ENCODE data around the gene ENGASE. TPM values are rescaled to one million over a fixed set of nuclear protein-coding genes. Genes with fewer than 3 reads are reported as not detected.

Gene ENGASE
- polyA plus RNA-seq, 5 donors = 21.1 to 41.6 (median 31.5) TPM

DNA sequence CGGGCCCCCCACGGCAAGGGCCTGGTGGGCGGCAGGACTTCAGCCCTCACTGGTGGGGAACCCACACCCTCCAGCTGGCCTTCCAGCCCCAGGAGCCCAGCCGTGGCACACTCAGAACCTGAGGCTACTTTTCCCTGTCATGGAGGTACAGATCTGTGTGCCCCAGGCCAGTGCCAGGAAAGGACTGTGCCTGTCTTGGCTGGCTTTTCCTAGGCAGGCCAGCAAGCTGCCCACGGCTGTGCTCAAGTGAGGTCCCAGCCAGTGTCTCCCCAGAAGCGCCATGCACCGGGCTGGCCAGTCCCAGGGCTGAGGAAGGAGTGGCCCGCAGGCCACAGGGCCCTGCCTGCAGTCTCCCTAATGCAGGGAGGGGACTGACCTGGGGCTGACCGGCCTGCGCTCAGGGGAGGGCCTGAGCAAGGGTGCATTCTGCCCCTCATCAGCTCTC lies 16.6 kb downstream of the ENGASE start:
- DNase-seq = no peak

DNA sequence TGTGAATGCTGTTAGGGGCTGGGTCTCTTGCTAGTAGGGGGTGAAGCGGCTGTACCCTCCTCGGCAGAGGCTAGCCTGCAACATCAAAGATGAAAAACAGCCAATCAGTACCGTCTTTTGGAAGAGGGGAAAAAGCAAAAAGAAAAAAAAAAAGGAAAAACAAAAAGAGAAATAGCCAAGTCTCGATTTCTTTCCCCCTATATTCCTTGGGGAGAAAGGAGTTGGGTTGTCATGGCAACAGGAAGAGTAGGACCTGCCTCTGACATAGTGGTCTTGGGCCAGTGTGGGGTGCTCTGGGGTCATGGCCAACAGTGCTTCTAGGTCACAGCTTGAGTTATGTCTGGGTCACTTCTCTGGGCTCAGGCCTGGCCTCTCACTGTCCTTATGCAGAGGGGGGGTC lies 17.9 kb downstream of the ENGASE start:
- DNase-seq = no peak

DNA sequence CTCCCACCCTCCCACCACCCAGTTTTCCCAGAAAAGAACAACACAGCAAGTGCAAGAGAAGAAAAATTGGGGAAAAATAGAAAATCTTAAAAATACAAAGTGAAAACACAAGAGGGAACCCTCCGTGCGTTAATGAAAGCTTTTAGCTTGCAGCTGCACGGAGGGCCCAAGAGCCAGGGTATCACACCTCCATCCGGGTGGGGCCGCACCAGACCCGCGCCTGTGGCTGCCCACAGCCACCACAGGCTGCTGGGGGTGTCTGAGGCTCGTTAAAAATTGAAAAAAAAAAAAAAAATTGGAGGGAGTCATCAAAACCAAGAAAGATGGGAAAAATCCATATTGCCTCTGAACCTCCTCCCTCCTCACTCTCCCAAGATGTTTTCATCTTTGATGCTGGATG lies 18.6 kb downstream of the ENGASE start:
- no peak for DNase-seq

DNA sequence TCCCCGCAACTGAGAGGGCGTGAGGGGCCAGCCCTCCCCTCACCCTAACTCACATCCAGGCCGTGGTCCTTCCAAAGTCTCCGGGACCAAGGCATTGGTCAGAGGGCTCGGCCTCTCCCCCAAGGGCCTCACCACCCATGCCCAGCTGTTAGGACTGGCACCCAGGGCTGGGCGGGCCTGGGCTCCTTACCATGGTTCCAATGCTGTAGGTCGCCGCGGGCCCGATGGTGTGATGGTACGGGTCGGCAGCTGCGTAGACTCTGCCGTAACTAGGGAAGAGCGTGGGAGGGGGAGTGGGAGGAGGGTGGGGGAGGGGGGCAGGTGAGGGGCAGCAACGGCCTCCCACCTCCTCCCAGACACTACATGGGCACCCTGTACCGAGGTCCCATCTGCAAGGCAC lies 19.6 kb downstream of the ENGASE start:
- DNase-seq = no peak

DNA sequence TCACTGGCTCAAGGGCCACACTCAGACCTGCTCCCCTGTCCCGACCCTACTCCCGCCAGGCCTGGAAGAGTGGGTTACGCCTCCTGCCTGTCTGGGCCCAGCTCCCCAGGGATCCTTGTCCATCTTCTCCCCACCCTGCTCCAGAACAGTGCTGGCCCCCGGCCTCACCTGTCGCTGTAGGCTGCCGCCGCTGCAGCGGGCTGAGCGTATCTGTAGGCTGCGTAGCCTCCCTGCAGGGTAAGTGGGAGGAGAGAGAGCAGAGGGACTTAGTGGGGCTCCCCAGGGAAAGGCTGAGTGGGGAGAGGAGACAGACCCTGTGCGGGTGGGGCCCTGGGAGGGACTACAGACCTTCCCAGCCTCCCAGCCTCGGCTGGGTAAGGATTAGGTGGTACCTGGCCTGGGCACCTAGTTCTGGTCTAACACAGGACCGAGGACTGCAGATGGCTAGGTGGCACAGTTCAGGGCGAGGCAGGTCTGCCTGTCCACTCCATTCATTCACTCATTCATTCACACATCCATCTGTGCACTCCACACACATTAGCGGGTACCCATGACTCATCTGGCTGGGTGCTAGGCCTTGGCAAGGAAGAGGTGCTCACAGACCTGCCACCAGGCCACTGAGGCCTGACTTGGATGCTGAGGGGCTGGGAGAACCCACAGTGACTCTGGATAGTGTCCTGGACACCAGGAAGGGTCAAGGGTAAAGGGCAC lies 20.9 kb downstream of the ENGASE start:
- no peak for DNase-seq

DNA sequence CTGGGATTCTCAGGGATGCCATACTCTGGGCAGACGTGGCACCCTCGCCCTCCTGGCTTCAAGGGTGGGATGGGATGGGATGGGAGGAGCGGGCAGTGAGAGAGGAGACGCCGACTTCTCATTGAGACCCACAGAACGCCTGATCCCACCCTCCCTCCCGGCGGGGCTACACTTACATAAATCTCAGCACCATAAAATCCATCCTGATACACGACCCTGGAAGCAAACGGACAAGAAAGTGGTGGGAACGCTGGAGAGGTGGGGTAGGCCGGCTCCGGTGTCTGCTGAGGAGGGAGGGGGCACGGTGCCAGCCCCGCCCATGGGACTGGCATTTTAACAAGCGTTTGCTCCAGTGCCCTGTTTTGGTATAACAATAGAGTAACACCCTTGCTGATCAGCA lies 21.9 kb downstream of the ENGASE start:
- DNase-seq = no peak

DNA sequence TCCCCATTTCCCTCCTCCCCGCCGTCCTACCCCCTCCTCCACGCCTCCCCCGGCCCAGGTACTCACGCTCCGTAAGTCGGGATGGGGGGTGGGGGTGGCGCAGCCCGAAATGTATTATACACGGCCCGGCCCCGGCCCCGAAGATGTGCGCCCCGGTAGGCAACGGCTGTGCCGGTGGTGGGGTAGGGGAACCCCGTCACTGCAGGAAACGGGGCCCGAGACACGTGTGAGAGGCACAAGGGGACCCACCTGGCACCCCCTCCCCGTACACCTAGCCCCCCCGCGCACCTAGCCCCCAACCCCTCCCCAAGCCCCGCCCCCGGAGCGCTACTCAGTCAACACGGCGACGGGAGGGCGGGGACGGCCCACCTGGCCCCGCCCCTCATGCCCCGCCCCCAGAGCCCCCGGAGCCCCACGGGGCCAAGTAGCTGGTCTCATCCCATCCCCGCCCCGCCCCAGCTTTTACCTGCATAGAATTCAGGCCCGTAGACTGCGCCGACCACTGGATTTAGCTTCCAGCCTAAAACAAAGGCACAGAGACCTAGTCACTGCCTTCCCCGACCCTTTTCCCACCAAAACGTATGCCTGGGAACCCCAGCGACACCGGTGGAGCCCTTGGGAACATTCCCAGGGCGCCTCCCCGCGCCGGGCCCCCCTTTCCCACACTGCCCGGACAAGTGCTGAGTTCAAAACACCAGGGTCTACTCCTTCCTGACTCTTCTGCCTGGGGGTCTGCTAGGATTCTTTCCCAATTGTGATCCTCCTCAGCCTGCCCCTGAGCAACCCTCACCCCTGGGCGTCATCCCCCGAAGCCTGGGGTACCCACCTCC lies 22.8 kb downstream of the ENGASE start:
- no peak for DNase-seq

DNA sequence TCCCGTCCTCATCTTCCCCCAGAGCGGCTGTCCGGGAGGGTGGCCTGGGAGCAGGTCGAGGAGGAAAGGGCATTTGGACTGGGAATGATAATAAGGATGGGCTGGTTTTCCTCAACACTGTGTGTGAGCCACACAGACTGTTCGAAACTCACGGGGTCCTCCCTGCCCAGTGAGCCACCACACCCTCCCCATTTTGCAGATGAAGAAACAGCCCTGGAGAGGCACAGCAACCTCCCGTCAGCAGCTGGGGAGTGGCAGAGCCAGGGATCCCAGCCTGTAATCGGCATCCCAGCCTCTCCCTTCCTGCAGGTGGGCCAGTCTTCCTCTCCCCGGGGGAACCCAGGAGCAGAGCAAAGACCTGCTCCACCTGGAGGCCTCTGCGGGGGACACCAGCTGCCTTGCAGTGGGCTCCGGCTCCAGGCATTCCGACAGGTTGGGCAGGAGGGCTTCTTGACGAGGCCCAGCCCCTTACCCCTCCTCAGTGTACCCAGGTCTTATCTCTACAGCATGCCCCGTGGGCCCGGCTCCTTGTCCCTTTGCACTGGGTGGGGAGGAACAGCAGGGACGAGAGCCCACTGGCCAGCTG lies 23.8 kb downstream of the ENGASE start:
- DNase-seq = no peak

DNA sequence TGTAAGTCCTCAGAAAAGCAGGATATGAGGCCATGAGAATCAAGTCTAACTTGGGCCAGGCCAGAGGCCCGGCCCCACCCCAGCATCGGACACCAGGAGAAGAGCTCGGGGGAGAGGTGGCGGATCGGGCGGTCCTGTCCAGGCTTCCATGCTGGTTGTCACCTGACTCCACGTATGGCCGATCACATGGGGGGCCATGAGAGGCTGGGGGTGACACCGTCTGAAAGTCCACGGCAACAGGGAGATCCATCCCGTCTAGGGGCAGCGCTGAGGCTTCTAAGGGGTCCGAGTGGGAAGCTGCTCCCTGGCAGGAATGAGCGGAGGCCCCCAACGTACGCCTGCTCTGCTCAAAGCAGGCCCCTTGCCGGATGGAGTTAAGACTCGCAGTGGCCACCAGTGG lies 25.8 kb downstream of the ENGASE start:
- no peak for DNase-seq

DNA sequence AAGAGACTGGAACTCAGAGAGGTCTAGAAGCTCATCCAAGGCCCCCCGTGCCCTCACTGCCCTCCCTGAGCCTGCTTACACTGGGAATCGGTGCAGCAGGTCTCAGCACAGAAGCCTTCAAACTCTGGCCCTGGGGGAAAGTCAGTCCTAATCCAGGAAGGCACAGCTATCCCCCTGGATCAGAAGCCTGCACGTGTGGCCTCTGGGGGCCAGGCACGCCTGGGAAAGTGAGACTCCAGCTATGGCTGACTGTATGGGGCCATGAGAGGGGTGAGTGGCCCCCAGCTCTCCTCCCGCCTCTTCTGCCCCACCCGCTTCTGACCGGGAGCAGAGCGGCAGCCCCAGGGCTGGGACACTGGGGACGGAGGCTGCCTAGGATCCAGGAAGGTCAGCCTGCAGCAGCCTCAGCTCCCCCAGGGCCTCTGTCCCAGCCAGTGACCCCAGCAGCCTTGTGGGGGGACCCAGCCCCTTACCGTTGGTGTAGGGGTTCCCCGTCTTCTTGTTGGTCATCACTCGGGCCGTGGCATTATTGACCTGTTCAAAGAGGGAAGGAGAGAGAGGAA lies 26.6 kb downstream of the ENGASE start:
- DNase-seq = no peak

DNA sequence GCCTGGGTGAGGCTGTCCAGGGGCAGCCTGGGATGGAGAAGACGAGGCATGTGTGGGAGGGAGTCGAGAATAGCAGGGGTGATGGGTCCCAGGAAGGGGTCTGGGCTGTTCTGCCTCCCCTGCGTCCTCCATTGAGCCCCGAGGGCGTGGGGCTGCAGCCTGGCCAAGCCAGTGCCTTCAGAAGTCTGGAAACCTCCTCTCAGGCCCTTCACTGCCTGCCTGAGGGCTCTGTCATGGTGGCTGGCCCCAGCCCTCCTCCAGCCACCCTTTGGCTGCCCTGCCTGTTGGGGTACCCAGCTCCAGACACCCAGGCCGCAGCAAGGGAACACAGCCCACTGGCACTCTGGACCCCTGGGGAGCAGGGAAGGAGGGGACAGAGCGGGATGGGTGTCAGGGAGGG lies 27.6 kb downstream of the ENGASE start:
- no peak for DNase-seq

DNA sequence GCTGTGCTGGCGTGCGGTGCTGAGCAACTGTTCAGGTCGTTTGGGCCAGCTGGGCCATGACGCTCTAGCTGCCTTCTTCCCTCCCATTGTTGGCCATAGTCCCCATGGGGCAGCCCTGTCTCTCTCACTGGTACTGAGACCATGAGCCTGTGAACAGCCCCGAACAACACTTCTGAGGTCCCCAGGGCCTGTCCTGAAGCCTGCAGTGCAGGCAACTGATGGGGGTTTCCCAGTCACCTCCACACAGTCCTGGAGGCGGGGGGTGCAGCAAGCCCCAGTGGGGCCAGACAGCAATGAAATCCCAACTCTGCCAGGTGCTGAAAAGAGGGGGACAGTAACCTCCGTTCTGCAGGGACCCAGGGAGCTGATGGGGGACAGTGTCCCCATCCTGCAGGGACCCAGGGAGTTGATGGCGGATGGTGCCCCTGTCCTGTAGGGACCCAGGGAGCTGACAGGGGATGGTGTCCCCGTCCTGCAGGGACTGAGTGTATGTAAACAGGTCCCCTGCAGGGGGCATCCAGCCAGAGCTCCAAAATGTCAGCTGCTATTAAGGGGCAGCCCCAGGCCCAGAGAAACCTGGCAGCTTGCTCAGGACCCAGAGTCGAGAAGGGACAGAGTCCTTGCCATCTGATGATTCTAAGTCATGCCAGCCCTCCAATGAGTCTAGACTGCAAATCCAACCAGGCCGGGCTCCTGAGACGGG lies 30.4 kb downstream of the ENGASE start:
- no peak for DNase-seq

DNA sequence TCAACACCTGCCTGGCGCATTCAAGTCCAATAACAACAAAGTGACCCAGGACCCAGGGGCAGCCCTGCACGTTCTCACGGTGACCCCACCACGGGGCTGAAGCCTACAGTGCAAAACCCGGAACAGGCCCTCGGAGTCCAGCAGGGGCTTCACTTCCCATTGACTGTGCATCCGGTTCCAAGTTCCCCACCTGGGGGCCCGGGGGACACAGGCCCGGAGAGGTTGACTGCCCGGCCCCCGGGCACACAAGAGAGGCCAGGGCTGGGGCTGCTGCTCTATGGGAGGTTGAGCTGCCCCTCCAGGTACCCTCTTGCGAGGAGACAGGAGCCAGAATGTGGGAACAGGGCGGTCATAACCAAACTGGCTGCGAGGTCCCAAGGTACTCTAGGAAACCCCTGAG lies 31.3 kb downstream of the ENGASE start:
- DNase-seq = no peak

DNA sequence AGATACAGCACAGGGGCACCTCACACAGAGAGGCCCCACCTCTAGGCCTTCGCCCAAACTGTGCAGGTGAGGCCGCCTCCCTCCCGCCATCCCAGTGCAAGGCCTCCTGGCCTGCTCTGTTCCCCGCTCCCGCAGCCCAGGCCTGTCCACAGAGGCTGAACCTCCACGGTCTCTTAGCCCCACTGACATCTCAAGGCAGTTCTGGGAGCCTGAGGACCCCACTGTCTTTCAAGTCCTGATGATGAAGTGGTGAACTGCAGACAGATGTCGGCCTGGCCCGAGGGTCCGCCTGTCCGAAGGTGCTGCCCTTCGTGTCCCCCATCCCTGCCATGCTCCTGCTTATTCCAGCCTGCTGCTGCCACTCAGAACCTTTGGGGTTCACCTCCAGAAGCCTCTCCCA lies 32.3 kb downstream of the ENGASE start:
- DNase-seq = no peak

DNA sequence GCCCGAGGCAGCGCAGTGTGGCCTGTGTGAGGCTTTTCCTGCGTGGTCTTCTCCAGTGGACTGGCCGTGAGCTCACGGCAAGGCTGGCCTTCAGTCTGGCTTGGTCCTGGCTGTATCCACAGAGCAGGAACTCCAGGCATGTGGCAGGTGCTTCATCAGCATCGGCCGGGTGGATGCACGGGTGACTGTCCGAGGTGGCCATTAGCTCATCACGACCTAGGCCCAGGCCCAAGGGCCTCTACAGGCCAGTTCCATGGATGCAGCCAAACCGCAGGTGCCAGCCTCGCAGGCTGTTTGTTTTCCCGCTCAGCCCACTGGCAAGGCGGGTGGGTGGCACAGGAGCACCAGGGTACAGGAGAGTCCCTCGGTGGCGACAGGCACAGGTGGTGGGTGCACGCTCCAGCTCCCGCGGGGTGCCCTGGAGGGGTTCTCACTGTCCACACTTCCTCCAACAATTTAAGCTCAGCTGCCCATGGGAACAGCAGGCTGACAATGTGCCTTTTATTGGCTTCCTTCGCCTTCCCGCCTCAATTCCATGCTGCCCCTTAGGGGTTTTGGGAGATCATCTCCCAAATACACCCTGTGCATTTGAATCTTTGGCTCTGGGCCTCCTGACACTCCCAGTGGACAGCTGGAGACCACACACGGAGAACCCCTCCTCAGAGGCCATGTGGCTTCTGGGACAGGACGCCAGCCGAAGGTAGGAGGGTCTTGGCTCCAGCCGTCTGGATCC lies 33.0 kb downstream of the ENGASE start:
- no peak for DNase-seq

DNA sequence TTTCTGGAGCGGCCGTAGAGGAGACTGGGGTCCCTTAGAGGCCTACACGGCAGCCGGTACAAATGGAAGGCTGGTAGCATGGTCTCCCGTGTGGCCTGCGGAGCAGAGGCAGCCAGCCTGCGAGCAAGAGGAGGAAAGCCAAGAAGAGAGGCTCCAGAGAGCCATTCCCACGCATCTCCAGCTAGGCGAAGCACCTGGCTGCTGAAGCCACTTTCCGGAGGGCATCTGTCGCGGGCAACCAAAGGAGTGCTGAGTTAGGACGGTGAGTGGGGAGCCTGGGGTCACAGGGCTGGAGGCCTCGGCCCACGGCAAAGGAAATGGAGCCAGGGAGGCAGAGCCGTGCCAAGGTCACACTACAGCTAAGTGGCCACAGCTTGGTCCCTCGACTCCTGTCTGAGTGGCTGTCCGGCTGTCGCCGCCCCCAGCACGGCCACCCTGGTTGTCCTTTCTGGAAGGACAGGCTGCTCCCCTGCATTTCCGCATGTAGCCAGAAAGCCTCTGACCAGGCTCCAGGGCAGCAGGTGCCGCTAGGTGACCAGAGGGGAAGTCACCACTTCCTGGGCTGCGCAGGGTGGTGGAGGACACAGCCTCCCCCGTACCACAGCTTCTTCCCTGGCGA lies 33.7 kb downstream of the ENGASE start:
- DNase-seq = no peak

DNA sequence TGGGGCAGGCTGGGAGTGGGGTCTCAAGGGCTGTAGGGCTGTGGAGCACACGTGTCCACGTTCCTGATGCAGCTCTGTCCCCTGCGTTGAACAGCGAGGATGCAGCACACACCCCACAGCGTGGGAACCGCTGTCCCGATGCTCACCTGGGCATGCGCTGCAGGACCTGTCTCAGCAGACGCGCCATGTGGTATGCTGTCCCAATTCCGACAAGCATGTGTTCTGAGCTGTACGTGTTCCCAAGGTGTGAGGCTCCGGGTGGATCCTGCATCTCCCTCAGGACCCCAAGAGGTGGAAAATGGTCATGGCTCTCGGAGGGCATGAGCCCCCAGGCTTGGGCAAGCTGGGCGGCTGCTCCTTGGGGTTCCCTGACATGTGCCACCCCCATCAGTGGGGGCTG lies 34.2 kb downstream of the ENGASE start:
- DNase-seq = no peak

DNA sequence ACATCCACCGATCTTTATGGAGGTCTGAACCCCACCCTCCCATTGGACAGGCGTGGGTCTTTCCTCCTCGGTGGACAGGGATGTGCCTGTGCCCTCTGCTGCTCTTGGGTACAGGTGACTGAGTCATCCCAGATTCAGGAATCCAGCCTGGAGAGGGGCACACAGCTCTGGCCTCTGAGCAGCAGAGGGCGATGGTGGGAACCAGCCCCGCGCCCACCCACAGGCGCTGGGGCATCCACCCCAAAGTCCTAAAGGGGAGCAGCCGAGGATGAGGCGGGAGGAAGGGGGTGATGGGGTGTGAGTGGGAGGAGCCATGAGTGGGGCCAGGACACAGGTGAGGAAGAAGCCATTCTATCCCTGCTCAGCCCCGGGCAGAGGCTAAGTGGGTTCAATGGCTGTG lies 35.0 kb downstream of the ENGASE start:
- DNase-seq = no peak

DNA sequence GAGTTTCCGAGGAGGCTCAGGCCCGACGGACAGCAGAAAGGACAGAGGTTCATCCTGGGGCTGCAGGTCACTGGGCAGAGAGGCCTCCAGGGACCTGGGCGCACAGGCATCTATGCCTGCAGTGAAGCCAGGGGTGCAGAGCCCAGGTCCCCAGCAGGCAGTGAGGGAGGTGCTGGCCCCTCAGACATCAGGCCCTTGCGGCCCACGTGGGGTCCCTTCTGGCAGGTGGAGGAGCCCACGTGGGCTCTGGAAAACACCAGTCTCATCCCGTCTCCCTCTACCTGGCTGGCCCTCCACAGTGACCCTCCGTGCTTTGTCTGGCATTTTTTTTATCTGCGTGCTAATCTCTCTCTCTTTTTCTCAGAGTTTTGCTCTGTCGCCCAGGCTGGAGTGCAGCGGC lies 36.5 kb downstream of the ENGASE start:
- no peak for DNase-seq

DNA sequence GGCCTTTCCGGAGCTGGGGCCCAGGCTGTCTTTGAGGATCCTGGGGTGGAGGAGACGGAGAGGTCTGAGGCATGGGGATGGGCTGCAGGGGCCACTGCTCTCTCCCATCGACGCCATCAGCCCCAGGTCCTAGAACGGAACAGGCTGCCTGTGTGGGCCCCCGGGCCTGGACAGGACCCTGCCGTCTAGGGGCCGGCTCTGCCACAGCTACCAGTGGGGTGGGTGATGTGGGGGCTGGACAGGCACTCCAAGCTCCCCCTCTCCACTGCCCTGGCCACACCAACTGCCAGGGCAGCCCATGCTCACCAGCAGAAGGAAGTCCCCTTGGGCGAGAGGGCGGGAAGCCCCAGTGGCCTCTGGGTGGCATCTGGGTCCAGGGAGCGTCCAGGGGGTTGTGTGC lies 37.8 kb downstream of the ENGASE start:
- DNase-seq = no peak
